Gastrocnemius medialis (tissue), 4 donors: ENCODE data around the gene VPREB3. TPM values are rescaled to one million over a fixed set of nuclear protein-coding genes. Genes with fewer than 3 reads are reported as not detected.

ENCODE experiments used
- ATAC-seq, 2 donors: fragments of 150-250 bp; one replicate each; pipeline ENCODE4 v1.9.1; 2016
- DNase-seq, 2 donors: peaks; one replicate each; pipeline ENCODE4 v3.0.0-alpha.2; 2019
- H3K27ac ChIP-seq, 4 donors: fragments of 200-600 bp; sonication (generic); 1 replicate in 1 of 4; 2 replicates in 3 of 4; pipeline ENCODE4 v1.5.1; 2016 to 2018; ENCODE audit warnings: mild to moderate bottlenecking in 2 of 4, moderate library complexity in 1 of 4
- H3K27me3 ChIP-seq, 3 donors: fragments of 200-600 bp; sonication (generic) in 2 of 3; 1 replicate in 1 of 3; 2 replicates in 2 of 3; pipeline versions ENCODE4 v1.5.1 to v1.6.0; 2016 to 2019; ENCODE audit warnings: mild to moderate bottlenecking in 1 of 3, moderate library complexity in 1 of 3
- H3K36me3 ChIP-seq, 2 donors: fragments of 200-600 bp; sonication (generic) in 1 of 2; one replicate each; pipeline ENCODE4 v1.5.1; 2017 to 2018
- H3K4me1 ChIP-seq, 2 donors: fragments of 200-600 bp; sonication (generic) in 1 of 2; one replicate each; pipeline ENCODE4 v1.5.1; 2016 to 2017; ENCODE audit warnings: mild to moderate bottlenecking in 2 of 2
- H3K4me3 ChIP-seq, 4 donors: fragments of 200-600 bp; sonication (generic) in 3 of 4; 1 replicate in 1 of 4; 2 replicates in 3 of 4; pipeline ENCODE4 v1.5.1; 2016 to 2019; ENCODE audit warnings: mild to moderate bottlenecking in 2 of 4
- H3K9me3 ChIP-seq, 3 donors: fragments of 200-600 bp; sonication (generic) in 2 of 3; 1 replicate in 1 of 3; 2 replicates in 2 of 3; pipeline ENCODE4 v1.5.1; 2016 to 2019
- POLR2A ChIP-seq, 2 donors: fragments of 450-650 bp; IDR thresholded peaks; one replicate each; pipeline ENCODE4 v1.6.1; 2017; ENCODE audit warnings: antibody characterized with exemption in 2 of 2, mild to moderate bottlenecking in 2 of 2, moderate library complexity in 2 of 2
- in situ Hi-C, 4 donors: fragments of 200-750 bp; cut with MboI; loops; one replicate each; pipeline versions ENCODE4 v1.15.0 to v1.8.0; 2017; ENCODE audit warnings: low sequenced_read_pairs in 4 of 4
- intact Hi-C: fragments of 100-400 bp; cut with DNase I; formaldehyde crosslinking; loops from one replicate; pipeline ENCODE4 v1.15.1; 2023; ENCODE audit warnings: low total_unique reads
- total RNA-seq, 4 donors: library from RNA; depleted of rRNA; stranded (reverse); fragments of >200 nt; gene quantifications; one replicate each; pipeline versions ENCODE4 v1.1.0 to v1.2.3, GENCODE V29; 2016
- TF ChIP-seq, protein P1 (sequence below), 5 experiments: fragments of 450-650 bp in 3 of 5; fragments of 200-600 bp in 2 of 5; sonication (generic) in 2 of 5; IDR thresholded peaks in 4 of 5; conservative IDR thresholded peaks in 1 of 5; 1 replicate in 4 of 5; 2 replicates in 1 of 5; pipeline ENCODE4 v1.5.1; 2016 to 2019; ENCODE audit warnings: antibody characterized with exemption in 5 of 5, mild to moderate bottlenecking in 3 of 5, moderate library complexity in 3 of 5

The VPREB3 gene
- total RNA-seq, 4 donors from 2014 or later: 1.1 TPM; not detected in 3

DNA sequence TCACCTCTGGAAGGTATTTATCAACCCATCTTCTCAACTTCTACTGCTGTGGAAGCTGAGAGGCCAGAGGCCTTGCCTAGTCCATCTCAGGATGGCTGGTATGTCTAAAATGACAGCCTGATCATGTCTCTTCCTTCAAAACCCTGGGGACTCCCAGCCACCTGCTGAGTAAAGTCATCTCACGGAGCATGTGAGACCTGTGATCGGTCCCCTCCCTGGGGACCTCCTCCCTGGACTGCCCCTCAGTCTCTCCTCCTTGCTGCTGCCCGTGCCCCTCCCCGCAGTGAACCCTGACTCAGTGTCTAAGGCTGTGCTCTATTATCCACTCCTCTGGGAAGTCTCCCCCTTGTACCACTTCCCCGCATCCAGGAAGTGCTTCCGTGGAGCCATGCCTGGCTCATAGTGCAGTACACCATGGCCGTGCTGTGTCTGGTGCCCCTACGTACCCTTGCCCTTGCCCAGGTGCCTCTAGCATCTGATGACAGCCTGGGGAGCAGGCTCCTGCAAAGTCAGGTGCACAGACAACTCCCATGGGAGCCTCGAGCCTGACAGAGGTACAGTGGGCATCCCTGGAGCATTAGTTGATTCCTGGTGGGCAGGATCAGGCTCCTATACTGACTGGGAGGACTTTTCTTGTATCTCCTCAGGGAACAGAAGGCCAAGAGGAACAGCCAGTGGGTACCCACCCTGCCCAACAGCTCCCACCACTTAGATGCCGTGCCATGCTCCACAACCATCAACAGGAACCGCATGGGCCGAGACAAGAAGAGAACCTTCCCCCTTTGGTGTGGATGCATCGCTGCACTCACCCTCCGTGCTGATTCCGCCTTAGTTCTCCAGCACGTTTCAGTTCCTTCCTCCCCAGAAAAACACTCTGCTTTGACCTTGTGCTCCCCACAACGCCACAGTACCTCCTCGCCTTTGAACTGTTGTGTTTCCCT lies 46.3 kb upstream of the VPREB3 start:
- no peak for DNase-seq
- Histone ChIP-seq H3K4me3 (no peak overlapping the region), H3K4me1 (no peaks in the 10 kb centered on the region), H3K9me3 (no peaks in the 10 kb centered on the region), H3K27ac (no peak overlapping the region), H3K36me3 (peaks cover 0 to 78% of the 10 kb centered on the region in 2 donors), H3K27me3 (no peaks in the 10 kb centered on the region)
- no peak for TF ChIP-seq POLR2A (IDR thresholded peaks at IDR 0.05)
- TF ChIP-seq, protein P1, sequence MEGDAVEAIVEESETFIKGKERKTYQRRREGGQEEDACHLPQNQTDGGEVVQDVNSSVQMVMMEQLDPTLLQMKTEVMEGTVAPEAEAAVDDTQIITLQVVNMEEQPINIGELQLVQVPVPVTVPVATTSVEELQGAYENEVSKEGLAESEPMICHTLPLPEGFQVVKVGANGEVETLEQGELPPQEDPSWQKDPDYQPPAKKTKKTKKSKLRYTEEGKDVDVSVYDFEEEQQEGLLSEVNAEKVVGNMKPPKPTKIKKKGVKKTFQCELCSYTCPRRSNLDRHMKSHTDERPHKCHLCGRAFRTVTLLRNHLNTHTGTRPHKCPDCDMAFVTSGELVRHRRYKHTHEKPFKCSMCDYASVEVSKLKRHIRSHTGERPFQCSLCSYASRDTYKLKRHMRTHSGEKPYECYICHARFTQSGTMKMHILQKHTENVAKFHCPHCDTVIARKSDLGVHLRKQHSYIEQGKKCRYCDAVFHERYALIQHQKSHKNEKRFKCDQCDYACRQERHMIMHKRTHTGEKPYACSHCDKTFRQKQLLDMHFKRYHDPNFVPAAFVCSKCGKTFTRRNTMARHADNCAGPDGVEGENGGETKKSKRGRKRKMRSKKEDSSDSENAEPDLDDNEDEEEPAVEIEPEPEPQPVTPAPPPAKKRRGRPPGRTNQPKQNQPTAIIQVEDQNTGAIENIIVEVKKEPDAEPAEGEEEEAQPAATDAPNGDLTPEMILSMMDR (IDR thresholded peaks at IDR 0.05 in 4 of 5, conservative IDR thresholded peaks at IDR 0.05 in 1 of 5): no peak
- in situ Hi-C loops (no loop called here), intact Hi-C loops (no loop called here)
- no peak for ATAC-seq

DNA sequence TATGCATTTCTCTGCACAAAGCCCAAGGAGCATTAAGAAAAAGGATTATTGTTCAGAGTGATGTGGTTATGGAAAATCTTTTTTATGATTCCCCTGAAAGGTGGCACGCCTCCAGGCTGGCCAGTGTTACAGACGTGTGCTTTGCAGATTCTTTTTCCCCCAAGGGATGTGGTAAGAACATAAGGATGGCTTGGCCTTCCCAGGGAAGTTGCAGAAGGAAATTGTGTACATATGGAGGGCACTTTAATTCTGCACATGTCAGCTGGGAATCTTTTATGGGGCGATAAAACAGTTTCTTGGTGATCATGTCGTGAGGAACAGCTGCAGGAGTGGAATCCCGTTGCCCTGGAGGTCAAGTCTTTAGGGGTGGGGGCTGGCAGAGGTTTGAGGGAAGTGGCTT lies 42.2 kb upstream of the VPREB3 start:
- TF ChIP-seq, protein P1 (IDR thresholded peaks at IDR 0.05 in 4 of 5, conservative IDR thresholded peaks at IDR 0.05 in 1 of 5): no peak
- TF ChIP-seq POLR2A (IDR thresholded peaks at IDR 0.05): no peak
- DNase-seq (no peak), ATAC-seq (no peak)
- Histone ChIP-seq H3K4me3 (no peak overlapping the region), H3K9me3 (no peaks in the 10 kb centered on the region), H3K27ac (no peak overlapping the region), H3K36me3 (peaks cover 0 to 74% of the 10 kb centered on the region in 2 donors), H3K27me3 (no peaks in the 10 kb centered on the region), H3K4me1 (no peaks in the 10 kb centered on the region)
- intact Hi-C loops: no loop called here
- in situ Hi-C loops: no loop called here

DNA sequence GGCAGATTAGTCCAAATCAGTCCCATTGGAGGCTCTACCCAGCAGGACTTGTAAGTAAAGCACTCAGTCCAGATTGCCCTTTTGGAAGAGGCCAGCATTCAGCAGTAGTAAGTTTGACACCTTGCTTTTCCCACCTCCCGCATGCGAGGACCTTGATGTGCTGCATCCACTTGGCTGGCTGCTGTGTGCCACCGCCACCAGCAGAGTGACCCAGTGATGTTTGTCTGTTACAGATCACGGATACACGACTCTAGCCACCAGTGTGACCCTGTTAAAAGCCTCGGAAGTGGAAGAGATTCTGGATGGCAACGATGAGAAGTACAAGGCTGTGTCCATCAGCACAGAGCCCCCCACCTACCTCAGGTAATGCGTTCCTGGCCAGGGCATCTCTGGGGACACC lies 39.1 kb upstream of the VPREB3 start:
- TF ChIP-seq, protein P1 (IDR thresholded peaks at IDR 0.05 in 4 of 5, conservative IDR thresholded peaks at IDR 0.05 in 1 of 5): no peak
- no peak for TF ChIP-seq POLR2A (IDR thresholded peaks at IDR 0.05)
- ATAC-seq (no peak), DNase-seq (no peak)
- Histone ChIP-seq H3K27ac (no peak overlapping the region), H3K27me3 (no peaks in the 10 kb centered on the region), H3K36me3 (peaks cover 0 to 53% of the 10 kb centered on the region in 2 donors), H3K9me3 (no peaks in the 10 kb centered on the region), H3K4me1 (peaks cover 15% of the 10 kb centered on the region in 2 donors), H3K4me3 (no peak overlapping the region)
- in situ Hi-C loops (no loop called here), intact Hi-C loops (no loop called here)

DNA sequence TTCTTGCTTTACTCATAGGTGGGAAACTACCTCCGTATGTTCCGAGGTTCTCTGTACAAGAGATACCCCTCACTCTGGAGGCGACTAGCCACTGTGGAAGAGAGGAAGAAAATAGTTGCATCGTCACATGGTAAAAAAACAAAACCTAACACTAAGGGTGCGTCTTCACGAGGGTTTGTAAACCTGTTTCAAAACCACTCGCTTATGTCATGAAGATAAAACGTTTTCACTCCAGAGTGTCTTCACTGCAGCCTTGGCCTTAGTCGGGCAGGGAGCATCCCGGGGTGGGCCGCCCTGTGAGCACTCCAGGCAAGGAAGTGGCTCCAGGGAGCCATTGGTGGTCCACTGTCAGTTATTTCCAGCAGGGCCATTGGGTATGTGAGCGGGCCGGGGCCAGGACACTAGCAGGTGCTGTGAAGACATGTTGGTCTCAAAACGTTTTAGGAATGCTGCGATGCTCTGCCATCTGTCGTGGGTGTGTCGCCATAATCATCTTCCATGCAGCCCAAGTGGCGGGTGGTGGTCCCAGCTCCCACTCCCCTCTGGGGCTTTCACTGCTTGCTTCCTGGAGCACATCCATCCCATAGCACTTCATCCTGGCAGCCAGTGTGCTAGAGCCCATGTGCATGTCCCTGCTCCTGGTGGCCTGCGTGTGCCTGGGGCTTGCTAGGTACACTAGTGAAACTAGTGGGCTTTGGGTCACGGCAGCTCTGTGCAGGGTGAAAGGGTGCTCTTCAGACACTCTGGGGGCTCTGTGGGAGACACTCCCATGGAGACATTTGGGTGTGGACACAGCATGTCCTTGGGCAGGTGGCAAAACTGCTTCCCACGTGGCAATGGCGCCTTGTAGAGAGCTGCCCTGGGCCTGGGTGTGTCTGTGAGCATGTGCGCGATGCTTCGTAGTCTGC lies 37.8 kb upstream of the VPREB3 start:
- no peak for ATAC-seq
- intact Hi-C loops (no loop called here), in situ Hi-C loops (no loop called here)
- no peak for DNase-seq
- Histone ChIP-seq H3K36me3 (peaks cover 0 to 47% of the 10 kb centered on the region in 2 donors), H3K9me3 (no peaks in the 10 kb centered on the region), H3K4me3 (no peak overlapping the region), H3K27me3 (no peaks in the 10 kb centered on the region), H3K27ac (no peak overlapping the region), H3K4me1 (peaks cover 22 to 23% of the 10 kb centered on the region in 2 donors)
- TF ChIP-seq POLR2A (IDR thresholded peaks at IDR 0.05): no peak
- TF ChIP-seq, protein P1 (IDR thresholded peaks at IDR 0.05 in 4 of 5, conservative IDR thresholded peaks at IDR 0.05 in 1 of 5): no peak
